Skeletal muscle cell (primary cell): ENCODE measurements around the gene COL4A2.
"Not testable (repeated sequence)": the region's sequence is repeated elsewhere in the genome, so short reads cannot be mapped to it uniquely, and the experiment has no call there.

Experiments
- DNase-seq: peaks from one replicate; pipeline ENCODE4 v3.0.0-alpha.2; 2010; ENCODE audit warnings: low read depth
- H3K4me3 ChIP-seq: 2 replicates; pipeline ENCODE4 v1.5.1; 2011; ENCODE audit warnings: low read depth, mild to moderate bottlenecking, control low read depth, low read length, moderate library complexity

Gene COL4A2

DNA sequence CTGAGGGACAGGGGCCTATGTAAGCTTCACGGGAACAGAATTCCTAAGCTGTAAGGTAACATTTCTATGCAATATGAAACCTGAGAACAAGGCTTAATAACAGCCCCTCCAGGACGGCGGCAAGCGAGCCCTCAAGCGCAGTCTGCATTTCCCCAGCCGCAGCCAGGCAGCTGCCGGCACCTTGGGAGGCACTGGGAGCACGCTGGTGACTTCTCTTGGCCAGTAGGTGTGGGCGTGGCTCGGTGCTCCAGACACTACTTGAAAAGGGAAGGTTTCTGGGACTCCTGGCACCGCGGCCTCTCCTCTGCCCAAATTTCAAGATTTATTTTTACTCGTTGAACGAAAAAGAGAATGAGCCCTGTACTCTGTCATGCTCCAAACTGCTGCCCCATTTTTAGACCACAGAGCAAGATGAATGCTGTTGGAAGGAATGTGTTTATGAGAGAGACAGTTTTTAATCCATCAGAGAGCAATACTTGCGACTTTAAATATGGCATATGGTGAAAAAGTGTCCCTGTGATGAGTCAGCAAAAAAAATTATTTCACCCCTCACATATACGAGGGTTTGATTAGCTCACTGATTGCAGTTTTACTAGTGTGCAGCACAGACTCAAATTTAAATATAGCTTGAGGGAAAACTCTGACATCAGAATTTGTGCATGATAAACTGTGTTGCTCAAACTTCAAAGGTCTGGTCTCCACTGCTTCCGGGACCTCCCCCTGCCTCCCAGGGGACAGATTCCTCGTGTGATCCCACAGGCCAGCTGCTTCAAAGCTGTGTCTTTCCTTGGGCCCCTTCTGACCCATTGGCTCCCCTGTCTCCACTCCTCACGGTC is 81.2 kb downstream of the COL4A2 start:
- peak overlapping the region; percentile 2 for H3K4me3 ChIP-seq
- peak; percentile 78 for DNase-seq

DNA sequence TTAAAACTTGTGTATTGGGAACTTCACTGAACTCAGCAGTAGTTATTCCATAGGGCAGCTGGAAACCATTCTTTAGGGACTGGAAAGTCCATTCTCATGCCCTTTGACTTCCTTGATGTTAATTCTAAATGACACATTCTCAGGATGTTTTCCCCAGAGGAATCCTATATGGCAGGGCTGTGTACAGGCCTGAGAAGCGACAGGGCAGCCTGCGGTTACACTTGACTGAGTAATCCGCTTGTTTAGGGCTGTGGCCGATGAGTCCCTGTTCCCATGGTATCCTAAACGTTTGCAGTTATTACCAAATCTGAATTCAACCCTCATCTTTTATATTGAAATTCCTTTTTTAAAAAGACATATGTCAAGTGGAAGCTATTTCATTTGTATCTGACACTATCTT is 83.5 kb downstream of the COL4A2 start:
- peak; percentile 93 for DNase-seq
- no peak overlapping the region for H3K4me3 ChIP-seq

DNA sequence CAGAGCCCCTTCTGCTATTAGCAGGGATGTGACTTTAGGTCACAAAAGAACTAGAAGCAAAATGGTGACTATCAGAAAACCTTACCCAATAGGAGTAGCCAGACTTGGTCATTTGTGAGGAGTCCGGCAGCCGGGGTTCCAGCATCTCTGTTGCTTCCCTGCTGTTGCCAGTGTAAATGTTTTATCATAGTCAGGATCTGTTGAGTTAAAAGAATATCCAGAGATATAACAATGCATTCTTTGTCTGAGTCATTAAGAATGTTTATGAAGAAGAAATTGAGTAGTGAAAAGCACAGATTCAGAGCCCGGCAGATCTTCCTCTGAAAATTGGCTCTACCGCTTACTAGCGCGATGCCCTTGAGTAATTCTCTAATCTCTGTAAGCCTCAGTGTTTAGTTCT is 84.2 kb downstream of the COL4A2 start:
- H3K4me3 ChIP-seq = no peak overlapping the region
- DNase-seq = no peak

DNA sequence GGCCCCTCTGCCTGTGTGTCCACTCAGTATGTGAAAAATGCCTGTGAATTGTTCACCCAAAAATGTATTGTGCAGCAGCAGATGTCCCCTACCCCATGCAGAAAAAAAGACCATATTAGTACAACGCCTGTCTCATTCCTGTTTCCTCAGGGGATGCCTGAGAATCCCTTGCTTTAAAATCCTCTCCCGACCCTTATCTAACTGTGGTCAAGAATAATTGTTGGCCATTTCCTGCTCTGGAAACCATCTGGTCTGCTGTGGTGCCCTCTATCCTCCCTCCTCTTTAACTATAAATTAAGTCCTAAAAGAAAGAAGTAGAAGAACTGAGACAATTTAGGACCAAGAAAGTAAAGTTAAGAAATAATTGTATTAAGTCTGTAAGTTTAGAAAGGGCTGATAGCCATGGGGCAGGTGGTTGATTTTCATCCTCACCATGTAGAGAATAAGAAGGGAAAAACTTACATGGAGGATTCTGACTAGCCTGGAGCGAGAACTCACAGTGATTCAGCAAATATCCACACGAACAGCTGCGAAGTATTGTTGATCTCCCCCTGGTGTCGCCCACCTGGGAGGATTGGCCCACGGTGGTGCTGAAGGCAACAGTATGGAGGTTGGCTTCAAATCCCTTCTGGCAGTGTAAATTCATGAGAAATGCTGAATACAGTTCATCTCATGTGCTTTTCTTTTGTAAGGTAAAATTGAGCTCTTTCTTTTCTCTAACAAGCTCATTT is 85.6 kb downstream of the COL4A2 start:
- no peak for DNase-seq

DNA sequence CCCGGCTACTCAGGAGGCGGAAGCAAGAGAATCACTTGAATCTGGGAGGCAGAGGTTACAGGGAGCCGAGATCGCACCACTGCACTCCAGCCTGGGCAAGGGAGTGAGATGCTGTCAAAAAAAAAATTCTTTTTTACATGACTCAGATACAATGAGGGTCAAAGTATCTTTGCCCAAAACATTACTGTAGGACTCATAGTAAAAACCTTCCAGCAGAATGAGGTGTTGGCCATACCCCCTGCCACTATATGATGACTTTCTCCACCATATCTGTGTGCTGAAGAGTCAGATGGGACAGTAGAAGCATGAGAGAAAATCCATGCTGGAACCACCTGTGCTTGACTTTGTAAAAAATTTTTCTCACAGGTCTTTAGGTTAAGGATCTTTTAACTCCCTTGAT is 86.7 kb downstream of the COL4A2 start:
- no peak overlapping the region for H3K4me3 ChIP-seq
- no peak for DNase-seq

More for the DNA sequence above, 85.6 kb downstream of the COL4A2 start:
- no peak overlapping the region for H3K4me3 ChIP-seq

DNA sequence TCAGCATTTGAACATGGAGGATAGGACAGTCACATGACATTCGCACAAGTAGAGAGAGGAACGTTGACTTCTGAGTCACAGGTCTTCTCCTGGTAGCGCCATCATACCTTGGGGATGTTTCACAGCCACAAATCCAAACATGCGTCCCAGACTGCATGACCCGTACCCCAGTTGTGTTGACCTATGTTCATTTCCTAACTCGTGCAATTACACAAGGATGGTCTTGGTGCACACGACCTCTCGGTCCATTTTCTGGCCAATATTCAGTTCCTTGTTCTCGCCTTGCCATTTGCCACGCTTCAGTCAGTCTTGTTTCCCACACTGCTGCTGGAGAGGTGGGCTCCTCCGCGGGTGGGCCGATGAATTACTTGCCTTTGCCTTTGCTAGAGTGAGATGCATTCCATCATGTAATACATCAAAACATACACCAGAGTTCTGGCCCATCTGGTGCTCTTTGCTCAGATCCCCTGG is 87.3 kb downstream of the COL4A2 start:
- H3K4me3 ChIP-seq = no peak overlapping the region
- DNase-seq = no peak

DNA sequence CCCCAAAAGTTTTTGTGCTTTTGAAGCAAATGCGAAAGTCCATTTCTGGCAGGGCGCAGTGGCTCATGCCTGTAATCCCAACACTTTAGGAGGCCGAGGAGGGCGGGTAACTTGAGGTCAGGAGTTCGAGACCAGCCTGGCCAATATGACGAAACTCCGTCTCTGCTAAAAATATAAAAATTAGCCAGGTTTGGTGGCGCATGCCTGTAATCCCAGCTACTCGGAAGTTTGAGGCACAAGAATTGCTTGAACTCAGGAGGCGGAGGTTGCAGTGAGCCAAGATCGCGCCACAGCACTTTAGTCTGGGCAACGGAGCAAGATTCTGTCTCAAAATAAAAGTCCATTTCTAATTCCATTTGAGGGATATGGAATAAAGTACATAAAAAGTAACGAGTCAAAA is 88.5 kb downstream of the COL4A2 start:
- DNase-seq, H3K4me3 ChIP-seq: not testable (repeated sequence)

DNA sequence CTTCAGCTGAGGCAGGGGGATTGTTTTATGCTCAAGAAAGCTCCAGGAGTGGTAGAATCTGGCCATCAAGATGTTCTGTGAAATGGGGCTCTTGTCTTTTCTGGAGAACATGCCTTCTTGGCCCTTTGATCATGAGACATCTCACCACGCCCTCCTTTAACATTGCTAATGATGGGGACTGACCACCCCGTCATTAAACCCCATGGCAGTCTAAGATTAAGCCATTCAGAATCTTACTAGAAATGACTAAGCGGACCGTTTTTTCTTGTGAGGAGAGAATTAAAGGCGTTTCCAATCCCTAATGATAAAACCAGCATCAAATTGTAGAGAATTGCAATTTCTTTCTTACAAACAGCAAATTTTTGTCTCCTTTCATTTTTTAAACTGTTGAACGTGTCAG is 89.4 kb downstream of the COL4A2 start:
- H3K4me3 ChIP-seq = no peak overlapping the region
- no peak for DNase-seq

DNA sequence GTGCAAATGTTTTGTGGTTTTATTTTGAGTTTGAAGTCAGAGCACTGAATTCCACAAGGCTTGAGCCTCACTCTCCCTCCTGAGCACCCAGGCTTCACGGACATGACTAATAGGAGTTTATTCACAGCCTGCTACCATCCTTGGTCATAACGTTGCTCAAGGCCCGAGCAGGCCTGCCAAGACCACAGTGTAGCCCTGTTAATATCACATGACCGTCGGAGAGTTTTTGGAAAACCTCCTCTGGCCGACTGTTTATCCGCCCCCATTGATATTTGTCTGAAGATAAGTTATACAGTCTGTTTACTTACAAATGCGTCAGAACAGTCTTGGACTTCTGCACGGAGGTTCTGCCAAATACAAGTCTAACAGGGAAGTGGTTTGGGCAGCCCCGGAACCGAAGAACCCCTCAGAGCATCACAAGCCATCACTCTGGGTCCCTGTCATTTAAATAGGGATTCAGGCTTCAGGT is 89.9 kb downstream of the COL4A2 start:
- DNase-seq = peak; percentile 100

DNA sequence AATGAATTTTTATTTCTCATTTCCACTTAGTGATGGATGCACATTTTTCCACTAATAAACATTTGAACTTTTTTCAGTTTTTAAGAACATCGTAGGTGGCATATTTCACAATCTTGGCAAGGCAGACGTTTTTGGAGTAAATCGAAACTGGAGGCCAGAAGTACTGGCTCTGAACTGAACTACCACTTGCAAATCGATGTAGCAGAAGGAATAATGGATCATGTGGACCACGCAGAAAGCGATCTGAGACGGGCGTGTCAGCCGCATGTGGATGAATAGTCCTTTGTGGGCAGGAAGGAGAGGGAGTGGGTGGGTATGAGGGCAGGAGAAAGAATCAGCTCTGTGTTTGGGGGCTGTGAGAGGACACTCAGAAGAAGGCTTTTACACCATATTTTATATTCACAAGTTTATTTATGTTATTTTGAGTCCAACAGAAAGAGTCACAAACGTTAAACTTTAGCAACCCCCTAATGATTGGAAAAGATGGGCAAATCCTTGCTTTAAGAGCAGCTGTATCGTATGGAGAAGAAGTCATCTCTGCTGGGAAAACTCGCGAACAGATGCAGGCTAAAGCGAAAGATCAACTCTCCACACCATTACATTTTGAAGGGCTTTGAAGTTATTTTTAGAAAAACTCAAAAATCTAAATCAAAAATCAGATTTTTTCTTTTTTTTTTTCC is 90.5 kb downstream of the COL4A2 start:
- DNase-seq = peak; percentile 79
- H3K4me3 ChIP-seq = peak overlapping the region; percentile 18

More for the DNA sequence above, 89.9 kb downstream of the COL4A2 start:
- peak overlapping the region; percentile 18 for H3K4me3 ChIP-seq

DNA sequence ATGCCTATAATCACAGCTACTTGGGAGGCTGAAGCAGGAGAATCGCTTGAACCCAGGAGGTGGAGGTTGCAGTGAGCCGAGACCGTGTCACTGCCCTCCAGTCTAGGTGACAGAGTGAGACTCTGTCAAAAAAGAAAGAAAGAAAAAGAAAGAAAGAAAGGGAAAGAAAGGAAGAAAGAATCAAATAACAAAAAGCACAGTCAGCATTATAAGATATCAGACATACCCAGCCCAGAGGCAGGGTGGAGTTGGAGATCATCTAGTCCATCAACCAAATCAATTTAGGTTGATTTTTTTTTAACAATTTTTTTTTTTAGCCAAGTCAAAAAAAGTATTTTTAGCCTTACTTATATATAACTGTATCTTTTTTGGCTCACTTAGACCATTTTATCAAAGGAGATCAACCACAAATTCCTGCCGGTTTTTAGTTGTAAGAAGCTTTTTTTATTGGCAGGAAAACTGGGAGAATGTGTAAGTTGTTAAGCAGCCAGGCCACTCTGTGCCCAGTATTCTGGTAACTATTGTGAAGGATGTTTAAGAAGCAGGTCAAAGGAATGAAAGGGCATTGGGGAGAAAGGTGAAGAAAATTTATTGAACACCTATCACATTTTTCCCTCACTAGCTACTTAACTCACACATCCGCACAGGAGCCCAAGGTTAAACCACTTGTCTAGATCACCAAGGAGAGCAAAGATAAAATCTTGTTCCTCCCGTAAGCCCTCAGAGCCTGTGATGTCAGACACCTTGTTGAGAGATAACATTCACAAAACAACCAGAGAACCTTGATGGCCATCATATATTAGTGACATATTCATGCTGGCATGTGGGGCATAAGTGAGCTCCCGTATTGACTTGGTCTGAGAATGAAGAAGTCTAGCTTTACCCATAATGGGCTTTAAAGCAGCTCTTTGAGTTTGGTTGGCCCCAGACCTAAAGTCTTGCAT is 91.8 kb downstream of the COL4A2 start:
- no peak for DNase-seq
- H3K4me3 ChIP-seq = no peak overlapping the region

DNA sequence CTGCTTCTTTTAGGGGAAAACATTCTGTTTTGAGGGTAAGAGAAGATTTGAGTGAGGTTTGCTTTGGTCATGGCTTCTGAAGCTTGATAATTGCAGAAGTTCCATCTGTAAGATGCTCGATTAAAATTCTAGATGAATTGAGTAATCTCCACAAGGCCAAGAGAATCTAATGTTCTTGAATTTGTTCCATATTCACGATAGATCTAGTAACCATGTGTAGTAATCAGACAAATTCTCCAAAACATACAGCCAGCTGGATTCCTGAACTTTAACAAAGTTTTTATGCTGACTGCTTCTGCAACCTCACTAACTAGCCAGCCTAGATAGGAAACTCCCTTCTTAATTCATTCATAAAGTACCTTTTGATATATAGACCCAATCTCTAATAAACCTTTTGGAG is 92.7 kb downstream of the COL4A2 start:
- DNase-seq = no peak
- no peak overlapping the region for H3K4me3 ChIP-seq

DNA sequence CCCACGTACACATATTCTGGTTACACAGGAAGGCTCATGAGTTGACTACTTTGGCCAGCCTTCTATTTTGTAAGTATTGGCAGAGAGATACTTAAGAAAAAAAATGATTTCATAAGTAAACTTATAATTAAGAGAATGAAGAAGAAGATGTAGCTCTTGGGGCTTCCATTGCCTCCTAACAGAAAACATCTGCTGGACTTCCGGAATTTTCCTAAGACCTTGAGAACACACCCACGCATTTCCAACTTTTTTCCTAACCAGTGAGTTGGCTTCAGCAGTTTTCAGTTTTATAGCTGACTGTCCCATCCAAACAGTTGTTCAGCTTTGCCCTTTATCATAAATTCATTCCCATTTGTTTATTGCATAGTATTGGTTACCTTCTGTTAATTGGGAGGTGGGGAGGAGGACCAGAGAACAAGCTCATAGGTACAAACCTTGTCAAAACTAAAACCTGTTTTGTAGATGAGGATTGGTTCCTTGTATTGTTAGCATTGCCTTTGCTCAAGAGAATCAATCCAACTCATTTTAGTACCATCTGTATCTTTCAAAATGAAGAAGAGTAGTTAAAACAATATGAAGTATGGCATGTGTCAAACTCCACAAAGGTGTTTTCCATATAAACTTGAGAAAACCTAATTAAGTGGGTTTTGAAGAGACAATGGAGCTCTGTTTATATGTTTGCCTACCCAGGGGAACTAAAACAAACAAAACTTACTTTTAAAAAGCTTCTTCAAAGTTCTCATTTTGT is 93.9 kb downstream of the COL4A2 start:
- H3K4me3 ChIP-seq = no peak overlapping the region
- DNase-seq = peak; percentile 88

DNA sequence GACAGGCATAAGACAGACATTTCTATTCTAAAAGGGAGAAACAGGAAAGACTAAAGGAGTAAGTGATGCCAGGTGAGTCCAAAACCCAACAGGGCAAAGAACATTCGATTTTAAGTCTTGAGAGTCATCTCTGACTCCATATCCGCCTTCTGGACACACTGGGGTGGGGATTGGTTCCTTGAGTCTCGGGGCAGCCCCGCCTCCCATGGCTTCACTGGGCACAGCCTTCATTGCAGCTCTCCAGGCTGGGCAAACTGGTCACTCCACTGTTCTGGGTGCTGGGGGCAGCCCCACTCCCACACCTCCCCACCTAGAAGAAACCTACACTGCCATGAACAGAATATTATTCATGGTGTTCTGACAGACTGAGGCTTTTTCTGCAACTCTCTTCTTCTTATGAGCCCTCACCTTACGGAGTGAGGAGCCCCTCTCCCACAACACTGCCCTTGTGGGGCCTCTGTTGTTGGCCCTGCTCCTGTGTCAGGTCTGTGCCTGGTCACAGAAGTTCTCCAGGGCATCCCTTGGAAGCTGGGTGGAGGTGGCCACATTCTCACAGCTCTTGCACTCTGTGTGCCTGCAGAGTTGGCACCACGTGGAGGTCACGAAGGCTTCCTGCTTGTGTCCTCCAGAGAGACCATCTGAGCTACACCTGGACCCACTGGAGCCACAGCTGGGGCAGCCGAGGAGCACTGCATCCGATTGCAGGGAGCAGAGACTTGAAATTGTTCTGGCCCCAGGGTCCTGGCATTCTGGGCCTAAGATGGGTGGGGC is 95.4 kb downstream of the COL4A2 start:
- DNase-seq = no peak
- H3K4me3 ChIP-seq = no peak overlapping the region

DNA sequence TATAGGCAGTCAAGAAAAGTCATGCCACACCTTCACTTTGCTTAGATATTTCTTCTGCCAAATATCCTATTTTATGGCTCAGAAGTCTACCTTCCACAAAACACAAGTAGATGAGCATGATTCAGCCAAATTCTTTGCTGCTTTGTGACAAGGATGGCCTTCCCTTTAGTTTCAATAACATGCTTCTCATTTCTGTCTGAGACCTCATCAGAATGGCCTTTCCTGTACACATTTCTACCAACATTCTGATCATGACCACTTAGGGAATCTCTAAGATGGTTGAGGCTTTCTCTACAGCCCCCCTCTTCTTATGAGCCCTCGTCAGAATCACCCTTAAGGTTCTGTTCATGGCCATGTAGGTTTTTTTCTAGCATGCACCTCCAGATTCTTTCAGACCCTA is 96.2 kb downstream of the COL4A2 start:
- DNase-seq = no peak
- H3K4me3 ChIP-seq = no peak overlapping the region

DNA sequence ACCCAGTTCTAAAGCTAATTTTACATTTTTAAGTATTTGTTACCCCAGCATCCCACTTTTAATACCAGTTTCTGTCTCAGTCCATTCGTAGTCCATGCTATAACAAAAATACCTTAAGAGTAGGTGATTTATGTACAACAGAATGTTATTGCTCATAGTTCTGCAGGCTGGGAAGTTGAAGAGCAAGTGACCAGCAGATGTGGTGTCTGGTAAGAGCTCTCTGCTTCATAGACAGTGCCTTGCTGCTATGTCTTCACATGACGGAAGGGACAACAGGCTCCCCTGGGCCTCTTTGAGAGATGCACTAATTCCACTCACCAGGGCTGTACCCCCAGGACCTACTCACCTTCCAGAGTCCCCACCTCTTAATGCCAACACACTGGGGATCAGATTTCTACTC is 96.6 kb downstream of the COL4A2 start:
- DNase-seq = no peak

DNA sequence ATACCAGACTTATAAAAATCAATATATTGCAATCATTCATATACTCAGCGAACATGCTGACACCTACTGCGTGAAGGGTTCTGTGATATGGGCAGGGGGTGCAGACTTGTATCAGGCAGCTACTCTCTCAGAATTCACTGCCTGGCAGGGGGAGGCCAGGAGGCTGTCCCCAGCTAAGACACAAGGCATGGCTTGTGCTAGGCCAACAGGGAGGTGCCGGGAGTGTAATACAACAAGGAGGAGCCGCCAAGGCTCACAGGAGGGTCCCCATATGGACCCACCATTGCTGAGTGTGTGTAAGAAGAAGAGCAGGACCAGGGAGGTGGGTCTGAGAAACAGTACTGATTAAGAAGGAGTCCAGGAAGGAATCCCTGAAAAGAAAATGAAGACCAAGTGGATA is 97.2 kb downstream of the COL4A2 start:
- no peak for DNase-seq
- no peak overlapping the region for H3K4me3 ChIP-seq

More for the DNA sequence above, 96.6 kb downstream of the COL4A2 start:
- no peak overlapping the region for H3K4me3 ChIP-seq
